ELF-1 (cell line): Measurements from ENCODE around the gene FIG4.

Experiments
- DNase-seq: peaks from one replicate; pipeline ENCODE4 v3.0.0-alpha.2; 2016; ENCODE audit warnings: low read depth, low spot score

Gene FIG4

DNA sequence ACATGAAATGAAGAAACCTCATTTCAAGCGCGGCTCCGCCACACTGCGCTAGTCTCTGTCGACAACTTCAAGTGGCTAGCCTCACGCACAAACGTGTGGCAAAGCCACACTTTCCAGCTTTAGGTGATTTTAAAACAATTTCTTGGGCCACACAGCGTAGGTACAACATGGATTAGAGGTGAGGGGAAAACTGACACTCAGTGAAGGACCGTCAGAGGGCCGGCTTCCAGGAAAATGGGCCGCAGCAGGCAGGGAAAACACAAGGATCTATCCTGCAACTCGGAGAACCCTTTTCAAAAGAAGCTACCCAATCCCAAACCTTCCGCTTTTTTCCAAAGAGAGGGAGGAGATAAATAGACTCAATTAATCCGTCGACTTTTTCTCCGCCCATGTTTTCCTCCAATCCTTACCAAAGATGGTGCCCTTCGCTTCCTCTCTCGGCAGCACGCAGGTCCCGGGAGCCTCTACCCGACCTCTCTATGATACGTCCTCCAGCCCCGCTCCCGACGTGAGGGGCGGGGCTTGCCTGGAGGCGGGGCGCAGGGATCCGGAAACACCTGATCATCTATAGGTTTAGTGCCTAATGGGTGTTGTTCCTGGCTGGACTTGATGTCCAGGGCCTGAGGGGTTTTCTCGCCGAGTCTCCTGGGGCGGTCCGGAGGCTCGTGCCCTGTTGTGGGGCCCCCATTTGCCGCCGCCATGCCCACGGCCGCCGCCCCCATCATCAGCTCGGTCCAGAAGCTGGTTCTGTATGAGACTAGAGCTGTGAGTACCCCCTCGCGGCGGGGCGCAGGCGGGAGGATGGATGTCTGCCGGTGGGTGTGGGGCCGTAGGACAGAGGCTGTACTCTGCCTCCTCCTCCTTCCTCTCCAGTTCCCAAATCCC lies at the start of gene FIG4, which contains the start of gene AK9:
Gene FIG4, plus strand, starts transcription at position 560 of the 885 bp plus-strand sequence. Its CDS starts 140 bp downstream, at position 700.
Gene AK9, minus strand, starts transcription at position 466 of the 885 bp plus-strand sequence. CDS start 15,457 bp downstream, outside the sequence.
- DNase-seq = peak; percentile 97

DNA sequence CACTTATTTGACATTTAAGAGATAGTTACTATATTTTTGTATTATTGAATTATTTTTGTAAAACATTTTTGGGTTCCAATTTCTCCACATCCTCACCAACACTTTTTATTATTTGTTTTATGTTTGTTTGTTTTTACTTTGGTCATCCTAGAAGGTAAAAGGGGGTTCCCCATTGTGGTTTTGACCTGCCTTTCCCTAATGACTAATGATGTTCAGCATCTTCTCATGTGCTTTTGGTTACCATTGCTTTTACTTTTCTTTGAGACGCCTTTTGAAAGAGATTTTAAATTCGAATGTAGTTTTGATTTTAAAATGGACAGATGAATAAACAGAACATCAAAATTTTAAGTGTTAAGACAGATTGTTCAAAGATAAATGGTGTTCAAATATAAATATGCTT lies 47.0 kb upstream of the FIG4 start:
- DNase-seq = no peak

DNA sequence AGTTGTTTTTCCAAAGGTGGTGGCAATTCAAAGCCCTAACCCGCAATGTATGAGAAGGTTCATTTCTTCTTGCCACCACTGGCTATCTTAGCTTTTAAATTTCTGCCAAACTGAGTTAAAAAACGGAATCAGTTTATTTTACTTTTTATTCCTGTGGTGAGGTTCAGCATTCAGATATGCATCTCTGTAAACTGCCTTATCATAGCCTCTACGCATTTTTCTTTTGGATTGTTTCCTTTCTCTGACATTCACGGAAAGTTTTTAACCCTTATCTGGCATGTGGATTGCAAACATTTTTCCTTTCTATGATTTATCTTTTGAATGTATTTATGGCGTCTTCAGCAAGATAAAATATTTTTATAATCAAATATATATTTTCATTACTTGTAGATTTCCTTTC lies 37.8 kb upstream of the FIG4 start:
- DNase-seq = no peak

DNA sequence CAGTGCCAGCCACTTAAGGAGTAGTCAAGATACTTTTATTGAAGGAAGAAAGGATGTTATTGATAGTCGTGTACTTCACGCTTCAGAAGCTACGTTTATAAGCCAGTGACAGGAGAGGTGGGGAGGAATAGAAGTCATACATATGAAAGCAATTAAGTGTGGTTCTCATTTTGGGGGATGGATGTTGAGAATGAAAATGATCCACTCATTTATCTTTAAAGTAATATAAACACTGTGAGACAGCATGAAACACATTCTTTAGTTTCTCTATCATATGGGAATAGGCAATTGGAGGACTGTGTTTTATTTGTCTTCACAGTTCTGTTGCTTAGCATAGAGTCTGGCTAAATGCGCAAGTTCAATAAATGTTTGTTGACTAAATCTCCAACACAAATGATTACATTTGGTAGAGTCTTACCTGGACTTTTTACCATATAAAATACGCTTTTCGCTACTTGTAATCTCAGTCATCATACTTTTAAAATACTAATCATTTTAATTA lies 35.3 kb upstream of the FIG4 start:
- no peak for DNase-seq

DNA sequence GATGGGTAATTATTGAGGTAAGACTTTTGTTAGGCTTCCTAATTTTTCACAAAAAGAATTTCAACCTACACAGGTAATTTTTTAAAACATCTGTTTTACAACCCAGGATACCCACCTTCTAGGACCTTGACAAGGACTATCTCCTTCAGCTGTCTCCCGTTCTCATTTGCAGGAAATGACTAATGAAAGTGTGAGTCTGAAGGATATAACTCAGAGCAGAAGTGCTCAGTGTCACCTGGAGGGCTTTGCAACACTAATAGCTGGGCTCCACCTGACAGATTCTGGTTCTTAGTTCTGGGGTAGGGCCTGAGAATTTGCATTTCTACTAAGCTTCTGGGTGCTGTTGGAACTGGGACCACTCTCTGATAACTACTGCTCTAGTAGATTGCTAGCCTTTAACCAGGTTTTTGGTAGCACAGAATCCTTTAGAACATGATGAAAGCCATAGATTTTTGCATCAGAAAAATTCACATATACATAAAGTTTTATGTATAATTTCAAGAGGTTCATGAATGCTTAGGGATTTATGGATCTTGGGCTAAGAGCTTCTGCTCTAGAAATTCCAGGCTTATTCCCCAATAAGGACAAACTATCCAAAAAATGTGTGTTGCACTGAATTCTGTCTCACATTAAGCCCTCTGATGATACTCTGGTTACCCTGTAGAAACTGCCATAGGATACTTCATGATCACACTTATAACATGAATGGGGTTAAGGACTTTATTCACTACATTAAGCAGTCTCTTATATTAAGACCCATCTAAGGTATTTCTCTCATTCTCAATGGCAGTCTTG lies 30.4 kb upstream of the FIG4 start:
- DNase-seq = no peak

DNA sequence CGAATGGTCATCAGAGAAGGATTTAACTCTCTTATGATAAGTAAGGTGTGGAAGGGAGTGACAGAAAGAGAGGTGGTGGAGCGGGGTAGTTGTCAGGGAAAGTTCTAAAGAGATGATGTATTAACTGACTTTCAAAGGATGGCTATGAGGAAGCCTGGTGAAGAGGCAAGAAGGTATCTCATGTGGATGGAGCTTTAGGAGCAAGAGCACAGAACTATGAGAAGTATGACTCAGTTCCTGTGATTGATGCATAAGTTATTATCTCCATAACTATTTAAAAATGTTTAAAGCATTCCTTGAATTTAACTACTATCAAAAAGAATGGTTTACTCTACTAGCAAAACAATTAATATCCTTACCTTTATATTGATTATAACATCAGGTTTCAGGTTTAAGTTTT lies 28.9 kb upstream of the FIG4 start:
- no peak for DNase-seq

DNA sequence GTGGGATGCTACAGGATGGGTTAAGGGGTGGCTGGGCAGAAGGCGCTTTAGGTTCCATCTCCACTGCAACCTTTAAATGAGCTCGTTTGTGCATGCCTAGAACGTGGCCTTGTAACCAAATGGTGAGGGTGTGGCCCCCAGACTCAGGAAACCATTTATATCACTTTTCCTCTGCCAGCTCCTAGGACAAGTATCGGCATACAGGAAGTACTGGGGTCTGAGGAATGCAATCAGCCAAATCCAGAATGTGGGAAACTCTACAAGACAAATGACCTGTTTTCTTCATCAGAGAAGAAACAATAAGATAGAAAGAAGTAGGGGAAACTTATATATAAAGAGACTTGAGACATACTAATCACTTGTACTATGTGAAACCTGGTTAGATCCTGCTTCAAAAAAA lies 21.3 kb upstream of the FIG4 start:
- DNase-seq = no peak

DNA sequence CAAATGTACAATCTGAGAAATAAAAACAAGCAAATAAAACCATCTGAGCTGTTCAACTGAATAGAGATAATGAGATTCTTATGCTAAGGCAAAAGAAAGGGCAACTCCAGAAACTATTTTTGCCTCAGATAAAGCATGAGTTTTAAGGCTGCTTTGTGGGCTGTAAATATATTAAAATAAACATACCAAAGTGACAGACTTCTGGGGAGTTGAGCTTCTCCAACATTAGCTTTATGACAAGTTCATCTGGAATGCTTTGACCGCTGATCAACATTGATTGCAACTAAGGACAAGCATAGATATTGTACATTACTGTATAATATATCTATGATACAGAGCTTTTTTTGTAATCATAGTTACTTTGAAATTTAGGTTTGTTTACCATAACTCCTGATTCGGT lies 19.4 kb upstream of the FIG4 start:
- no peak for DNase-seq

DNA sequence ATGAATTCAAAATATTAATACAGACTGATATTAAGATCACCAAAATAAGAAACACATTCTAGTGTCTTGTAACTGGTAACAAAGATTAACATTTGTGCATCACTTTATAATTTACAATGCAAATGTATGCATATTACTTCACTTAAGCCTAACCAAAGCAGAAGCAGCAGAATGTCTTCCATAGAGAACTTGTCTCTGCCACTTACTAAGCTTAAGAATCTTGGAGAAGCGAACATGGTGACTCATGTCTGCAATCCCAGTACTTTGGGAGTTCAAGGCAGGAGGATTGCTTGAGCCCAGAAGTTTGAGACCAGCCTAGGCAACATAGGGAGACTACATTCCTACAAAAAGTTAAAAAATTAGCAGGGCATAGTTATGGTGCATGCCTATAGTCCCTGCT lies 18.9 kb upstream of the FIG4 start:
- DNase-seq = no peak

DNA sequence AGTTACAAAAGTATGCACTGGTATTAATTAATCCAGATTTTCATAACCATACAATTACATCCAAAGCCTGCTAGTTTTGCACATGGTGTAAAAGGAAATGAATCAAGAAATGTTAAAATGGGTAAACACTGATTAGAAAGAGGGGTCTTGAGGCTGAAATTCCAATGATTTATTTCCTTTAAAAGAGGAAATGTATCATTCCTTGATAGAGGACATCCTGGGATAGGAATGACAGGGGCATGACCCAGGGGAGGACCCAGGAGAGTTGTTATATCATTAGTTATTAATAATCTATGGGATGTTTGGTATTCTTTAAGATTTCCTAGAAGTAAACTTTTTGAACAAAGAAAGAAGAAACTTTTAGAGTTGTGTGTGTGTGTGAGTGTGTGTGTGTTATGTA lies 18.3 kb upstream of the FIG4 start:
- no peak for DNase-seq

DNA sequence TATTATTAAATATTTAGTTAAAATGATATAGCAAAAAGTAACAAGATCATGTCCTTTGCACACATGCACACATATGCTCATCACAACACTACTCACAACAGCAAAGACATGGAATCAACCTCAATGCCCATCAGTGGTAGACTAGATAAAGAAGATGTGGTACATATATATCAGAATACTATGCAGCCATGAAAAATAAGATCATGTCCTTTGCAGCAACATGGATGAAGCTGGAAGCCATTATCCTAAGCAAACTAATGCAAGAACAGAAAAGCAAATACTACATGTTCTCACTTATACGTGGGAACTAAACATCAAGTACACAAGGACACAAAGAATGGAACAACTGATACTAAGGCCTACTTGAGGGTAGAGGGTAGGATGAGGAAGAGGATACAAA lies 14.4 kb upstream of the FIG4 start:
- no peak for DNase-seq

DNA sequence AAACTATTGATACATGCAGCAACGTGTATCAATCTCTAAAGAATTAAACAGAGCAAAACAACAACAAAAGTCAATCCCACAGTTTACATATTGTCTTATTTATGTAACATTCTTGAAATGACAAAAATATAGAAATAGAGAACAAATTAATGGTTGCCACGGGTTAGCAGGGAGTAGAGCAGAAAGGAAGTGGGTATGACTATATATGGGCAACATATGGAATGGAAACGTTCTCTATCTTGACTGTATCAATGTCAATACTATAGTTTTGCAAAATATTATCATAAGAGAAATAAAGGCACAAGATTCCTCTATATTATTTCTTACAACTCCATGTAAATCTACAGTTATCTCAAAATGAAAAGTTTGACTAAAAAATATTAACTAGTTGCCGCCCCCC lies 12.9 kb upstream of the FIG4 start:
- DNase-seq = no peak

DNA sequence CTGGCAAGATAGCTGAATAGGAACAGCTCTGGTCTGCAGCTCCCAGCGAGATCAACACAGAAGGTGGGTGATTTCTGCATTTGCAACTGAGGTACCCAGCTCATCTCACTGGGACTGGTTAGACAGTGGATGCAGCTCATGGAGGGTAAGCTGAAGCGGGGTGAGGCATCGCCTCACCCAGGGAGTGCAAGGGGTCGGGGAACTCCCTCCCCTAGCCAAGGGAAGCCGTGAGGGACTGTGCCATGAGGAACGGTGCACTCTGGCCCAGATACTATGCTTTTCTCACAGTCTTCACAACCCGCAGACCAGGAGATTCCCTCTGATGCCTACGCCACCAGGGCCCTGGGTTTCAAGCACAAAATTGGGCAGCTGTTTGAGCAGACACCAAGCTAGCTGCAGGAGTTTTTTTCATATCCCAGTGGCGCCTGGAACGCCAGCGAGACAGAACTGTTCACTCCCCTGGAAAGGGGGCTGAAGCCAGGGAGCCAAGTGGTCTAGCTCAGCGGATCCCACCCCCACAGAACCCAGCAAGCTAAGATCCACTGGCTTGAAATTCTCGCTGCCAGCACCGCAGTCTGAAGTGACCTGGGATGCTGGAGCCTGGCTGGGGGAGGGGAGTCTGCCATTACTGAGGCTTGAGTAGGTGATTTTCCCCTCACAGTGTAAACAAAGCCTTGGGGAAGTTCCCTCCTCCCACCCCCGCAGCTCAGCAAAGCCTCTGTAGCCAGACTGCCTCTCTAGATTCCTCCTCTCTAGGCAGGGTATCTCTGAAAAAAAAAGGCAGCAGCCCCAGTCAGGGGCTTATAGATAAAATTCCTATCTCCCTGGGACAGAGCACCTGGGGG lies 12.2 kb upstream of the FIG4 start:
- DNase-seq = peak; percentile 92

DNA sequence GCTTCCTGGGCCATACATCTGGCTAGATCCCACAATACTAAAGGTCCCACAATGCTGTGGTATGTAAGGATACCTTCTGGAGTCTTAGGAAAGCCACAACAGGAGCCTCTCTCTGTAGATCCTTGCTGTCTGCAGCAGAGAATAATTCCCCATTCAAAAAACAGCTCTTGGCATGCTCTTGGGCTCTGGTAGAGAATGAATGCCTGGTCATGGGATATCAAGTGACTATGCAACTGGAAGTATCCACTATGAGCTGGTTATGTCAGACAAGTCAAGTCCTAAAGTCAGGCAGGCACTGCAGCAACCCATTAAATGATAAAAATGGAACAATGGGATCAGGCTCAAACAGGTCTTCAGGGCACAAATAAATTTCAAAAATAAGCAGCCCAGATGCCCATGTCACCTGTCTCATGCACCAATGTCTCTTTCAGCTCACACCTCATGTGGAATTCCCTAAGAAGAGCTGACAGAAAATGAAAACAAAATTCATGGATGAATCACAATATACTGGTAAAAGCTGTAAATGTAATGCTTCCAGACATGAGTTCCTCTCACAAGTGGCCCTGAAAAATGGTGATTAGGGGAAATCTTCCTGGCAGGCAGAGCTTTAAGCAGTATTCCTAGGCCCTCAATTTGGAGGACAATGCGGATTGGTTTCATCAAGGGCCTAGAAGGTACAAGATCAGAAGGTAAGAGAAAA lies 4.4 kb upstream of the FIG4 start:
- DNase-seq = no peak

DNA sequence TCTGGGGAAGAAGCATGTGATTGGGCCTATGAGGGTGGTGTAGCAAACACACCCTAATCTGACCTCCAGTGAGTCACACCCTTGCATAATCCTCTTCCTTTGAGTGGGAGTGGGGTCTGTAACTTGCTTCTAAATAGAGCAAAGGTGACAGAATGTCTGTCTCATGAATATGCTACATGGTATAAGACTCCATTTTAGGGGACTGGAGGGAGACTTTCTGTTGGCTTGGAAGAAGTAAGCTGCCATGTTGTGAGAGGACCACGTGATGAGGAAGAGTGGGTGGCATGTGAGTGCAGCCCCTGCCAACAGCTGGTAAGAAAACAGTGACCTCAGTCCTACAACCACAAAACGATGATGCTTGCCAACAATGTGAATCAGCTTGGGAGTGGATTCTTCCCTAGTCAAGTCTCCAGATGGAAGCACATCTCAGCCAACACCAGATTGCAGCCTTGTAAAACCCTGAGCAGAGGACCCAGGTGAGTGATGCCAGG lies 3.8 kb upstream of the FIG4 start:
- no peak for DNase-seq

DNA sequence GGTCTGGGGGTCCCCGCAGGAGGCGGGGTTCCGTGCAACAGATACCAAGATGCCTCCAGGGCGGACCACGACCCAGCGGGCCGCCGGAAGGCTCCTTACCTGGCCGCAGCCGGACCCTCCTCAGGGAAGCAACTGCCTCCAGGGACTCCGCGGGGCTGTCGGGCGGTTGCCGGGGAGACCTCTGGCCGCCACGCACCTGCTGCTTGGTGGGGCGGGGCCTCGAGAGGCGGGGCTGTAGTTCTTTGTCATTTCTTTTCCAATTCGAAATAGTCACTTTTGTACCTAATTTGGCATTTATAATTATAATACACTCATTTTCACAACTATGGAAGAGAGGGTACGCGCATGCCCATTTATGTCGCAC lies 741 bp upstream of the FIG4 start:
- peak; percentile 74 for DNase-seq

DNA sequence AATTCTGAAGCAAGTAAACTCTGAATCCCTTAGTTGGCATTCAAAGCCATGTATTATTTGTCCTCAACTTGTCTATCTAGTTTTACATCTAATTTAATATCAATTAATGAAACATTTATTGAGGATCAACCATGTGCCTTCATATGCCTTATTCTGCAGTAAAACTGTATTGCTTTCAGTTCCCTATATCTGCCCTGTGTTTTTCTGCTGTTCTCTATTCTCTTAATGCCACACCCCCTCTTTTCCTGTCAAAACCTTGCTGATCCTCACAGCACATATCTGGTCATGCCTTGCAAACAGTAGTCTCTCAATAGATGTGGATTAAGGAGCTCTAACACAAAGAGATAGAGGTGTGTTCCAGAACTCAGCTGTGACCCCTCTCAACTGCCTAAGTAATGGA lies 2.0 kb downstream of the FIG4 start:
- DNase-seq = no peak

DNA sequence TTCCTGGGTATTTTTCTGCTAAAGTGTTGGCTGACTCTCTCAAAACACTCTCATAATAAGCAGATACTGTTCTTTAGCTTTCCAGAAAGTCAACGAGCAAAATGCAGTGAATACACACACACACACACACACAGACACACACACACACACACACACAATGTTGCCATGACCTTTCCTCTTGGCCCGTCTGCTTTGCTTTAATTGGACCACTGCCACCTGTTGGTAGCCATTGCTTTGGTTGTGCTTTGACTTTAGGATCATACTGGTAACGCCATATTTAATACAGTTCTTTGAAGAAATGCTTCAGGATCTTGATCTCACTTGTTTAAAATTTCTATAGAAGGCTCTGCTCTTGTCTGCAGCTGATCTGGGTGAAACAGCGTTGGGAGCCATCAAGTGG lies 4.4 kb downstream of the FIG4 start:
- no peak for DNase-seq

DNA sequence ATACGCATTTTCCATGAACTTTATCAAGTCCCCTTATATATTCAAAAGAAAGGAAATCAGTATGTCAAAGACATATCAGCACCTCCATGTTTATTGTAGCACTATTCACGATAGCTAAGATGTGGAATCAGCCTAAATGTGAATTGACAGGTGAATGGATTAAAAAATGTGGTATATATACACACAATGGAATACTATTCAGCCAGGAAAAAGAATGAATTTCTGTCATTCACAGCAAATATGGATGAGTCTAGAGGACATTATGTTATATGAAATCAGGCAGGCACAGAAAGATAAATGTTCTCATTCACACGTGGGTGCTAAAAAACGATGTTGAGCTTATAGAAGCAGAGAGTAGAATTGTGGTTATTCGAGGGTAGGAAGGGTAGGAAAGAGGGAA lies 5.3 kb downstream of the FIG4 start:
- no peak for DNase-seq

DNA sequence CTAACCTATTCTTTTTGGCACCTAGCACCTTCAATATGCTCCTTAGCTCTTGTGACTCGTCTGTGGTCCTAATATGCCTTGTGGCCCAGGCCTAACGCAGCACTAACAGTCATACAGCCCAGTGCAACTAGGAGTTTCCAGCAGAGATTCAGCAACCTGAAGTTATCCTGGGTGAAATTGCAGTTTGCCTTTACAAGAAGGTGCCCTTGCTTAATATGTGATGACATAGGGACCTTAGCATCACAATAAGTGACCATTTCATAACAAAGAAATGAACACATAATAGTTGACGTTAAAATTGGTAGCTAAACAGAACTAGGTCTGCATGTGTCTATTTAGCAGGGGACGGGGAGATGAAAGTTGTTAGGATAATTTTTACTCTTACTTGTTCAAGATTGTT lies 10.1 kb downstream of the FIG4 start:
- no peak for DNase-seq

DNA sequence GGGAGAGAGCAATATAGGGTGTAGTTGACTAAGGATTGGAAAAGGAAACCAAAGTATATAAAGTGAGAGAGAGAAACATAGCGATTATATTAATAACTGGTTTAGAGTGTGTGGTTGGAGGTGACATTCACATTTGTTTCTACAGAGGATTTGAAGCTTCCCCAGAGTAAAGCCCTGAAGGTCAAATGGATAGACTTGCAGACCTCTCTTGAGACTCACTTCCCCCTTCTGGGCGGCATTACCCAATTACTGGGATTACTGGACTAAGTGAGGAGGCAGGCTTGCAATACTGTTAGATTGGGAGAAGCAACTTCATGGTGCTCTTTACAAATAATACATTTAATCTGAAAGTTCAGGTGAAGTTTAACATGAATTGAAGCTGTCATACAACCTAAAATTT lies 10.7 kb downstream of the FIG4 start:
- DNase-seq = no peak
